ENCODE measurements around the gene PTPRJ.

DNA sequence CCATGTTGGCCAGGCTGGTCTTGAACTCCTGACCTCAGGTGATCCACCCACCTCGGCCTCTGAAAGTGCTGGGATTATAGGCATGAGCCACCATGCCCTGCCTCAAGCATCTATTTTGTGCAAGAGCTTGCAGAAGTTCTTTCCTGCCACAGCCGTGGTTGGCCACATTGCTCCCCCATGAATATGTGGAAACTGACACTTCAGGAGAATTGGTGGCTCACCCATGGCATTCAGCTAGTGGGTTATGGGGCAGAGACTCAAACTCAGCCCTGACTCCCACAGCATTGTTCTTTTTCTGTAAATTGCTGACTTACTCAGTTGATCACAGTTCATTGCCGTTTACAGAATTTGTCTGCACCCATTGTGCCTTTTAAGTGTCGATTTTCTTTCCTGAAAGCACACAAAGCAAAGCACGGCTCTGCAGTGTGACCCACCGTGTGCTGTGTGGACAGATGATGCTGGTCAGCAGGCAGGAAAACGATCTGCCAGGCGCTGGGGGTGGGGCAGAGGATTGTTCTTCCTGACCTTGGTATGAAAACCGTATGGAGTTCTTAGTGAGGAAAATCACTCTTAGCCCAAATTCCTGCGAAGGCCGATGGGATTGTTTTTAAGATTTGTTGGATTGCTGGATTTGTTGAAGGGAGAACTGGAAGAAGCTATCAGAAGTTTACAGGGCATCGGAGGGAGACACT is 115.6 kb downstream of the PTPRJ start:
- TF ChIP-seq, protein P1, sequence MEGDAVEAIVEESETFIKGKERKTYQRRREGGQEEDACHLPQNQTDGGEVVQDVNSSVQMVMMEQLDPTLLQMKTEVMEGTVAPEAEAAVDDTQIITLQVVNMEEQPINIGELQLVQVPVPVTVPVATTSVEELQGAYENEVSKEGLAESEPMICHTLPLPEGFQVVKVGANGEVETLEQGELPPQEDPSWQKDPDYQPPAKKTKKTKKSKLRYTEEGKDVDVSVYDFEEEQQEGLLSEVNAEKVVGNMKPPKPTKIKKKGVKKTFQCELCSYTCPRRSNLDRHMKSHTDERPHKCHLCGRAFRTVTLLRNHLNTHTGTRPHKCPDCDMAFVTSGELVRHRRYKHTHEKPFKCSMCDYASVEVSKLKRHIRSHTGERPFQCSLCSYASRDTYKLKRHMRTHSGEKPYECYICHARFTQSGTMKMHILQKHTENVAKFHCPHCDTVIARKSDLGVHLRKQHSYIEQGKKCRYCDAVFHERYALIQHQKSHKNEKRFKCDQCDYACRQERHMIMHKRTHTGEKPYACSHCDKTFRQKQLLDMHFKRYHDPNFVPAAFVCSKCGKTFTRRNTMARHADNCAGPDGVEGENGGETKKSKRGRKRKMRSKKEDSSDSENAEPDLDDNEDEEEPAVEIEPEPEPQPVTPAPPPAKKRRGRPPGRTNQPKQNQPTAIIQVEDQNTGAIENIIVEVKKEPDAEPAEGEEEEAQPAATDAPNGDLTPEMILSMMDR (IDR thresholded peaks at IDR 0.05; ENCODE audit: low read depth, low read length, missing input control), result no peak
- TF ChIP-seq SP1 (IDR thresholded peaks at IDR 0.05) (no peak), GABPA (IDR thresholded peaks at IDR 0.05 in 1 of 2, conservative IDR thresholded peaks at IDR 0.05 in 1 of 2) (no peak), TAF1 (conservative IDR thresholded peaks at IDR 0.05) (no peak), YY1 (IDR thresholded peaks at IDR 0.05) (peak; percentile 30), EGR1 (IDR thresholded peaks at IDR 0.05; ENCODE audit: low read depth in 2 of 2) (no peak), NR2F2 (IDR thresholded peaks at IDR 0.05) (no peak)
- TF ChIP-seq, protein P2, sequence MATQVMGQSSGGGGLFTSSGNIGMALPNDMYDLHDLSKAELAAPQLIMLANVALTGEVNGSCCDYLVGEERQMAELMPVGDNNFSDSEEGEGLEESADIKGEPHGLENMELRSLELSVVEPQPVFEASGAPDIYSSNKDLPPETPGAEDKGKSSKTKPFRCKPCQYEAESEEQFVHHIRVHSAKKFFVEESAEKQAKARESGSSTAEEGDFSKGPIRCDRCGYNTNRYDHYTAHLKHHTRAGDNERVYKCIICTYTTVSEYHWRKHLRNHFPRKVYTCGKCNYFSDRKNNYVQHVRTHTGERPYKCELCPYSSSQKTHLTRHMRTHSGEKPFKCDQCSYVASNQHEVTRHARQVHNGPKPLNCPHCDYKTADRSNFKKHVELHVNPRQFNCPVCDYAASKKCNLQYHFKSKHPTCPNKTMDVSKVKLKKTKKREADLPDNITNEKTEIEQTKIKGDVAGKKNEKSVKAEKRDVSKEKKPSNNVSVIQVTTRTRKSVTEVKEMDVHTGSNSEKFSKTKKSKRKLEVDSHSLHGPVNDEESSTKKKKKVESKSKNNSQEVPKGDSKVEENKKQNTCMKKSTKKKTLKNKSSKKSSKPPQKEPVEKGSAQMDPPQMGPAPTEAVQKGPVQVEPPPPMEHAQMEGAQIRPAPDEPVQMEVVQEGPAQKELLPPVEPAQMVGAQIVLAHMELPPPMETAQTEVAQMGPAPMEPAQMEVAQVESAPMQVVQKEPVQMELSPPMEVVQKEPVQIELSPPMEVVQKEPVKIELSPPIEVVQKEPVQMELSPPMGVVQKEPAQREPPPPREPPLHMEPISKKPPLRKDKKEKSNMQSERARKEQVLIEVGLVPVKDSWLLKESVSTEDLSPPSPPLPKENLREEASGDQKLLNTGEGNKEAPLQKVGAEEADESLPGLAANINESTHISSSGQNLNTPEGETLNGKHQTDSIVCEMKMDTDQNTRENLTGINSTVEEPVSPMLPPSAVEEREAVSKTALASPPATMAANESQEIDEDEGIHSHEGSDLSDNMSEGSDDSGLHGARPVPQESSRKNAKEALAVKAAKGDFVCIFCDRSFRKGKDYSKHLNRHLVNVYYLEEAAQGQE (IDR thresholded peaks at IDR 0.05), result peak; percentile 59
- TF ChIP-seq, protein P3, sequence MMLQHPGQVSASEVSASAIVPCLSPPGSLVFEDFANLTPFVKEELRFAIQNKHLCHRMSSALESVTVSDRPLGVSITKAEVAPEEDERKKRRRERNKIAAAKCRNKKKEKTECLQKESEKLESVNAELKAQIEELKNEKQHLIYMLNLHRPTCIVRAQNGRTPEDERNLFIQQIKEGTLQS (IDR thresholded peaks at IDR 0.05), result no peak
- TF ChIP-seq, protein P4, sequence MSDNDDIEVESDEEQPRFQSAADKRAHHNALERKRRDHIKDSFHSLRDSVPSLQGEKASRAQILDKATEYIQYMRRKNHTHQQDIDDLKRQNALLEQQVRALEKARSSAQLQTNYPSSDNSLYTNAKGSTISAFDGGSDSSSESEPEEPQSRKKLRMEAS (IDR thresholded peaks at IDR 0.05), result no peak

Data from liver (tissue), 3 donors.